Gastrocnemius medialis (tissue), 4 donors: ENCODE data around the gene RHEX.

Experiments used
- CTCF ChIP-seq, 5 experiments: fragments of 450-650 bp in 3 of 5; fragments of 200-600 bp in 2 of 5; sonication (generic) in 2 of 5; IDR thresholded peaks in 4 of 5; conservative IDR thresholded peaks in 1 of 5; 1 replicate in 4 of 5; 2 replicates in 1 of 5; pipeline ENCODE4 v1.5.1; 2016 to 2019; ENCODE audit warnings: antibody characterized with exemption in 5 of 5, mild to moderate bottlenecking in 3 of 5, moderate library complexity in 3 of 5
- POLR2A ChIP-seq, 2 donors: fragments of 450-650 bp; IDR thresholded peaks; one replicate each; pipeline ENCODE4 v1.6.1; 2017; ENCODE audit warnings: antibody characterized with exemption in 2 of 2, mild to moderate bottlenecking in 2 of 2, moderate library complexity in 2 of 2

DNA sequence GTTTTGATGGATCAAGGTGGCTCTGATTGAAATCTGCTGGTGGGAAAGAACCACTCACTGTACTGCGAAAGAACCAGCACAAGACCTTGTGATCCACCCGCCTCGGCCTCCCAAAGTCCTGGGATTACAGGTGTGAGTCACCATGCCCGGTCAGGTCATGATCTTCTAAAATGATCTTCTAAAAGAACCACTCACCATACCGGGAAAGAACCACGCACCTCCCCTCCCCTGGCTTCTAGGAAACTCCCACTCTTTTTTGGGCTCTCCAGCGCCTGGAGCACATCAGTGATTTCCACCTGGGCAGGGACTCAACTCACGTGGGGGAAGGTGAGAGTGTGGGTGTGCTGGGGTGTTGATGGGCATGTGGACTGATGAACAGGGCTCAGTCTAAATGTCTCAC is 41.9 kb upstream of the RHEX start:
- TF ChIP-seq CTCF (IDR thresholded peaks at IDR 0.05 in 4 of 5, conservative IDR thresholded peaks at IDR 0.05 in 1 of 5) = no peak
- no peak for TF ChIP-seq POLR2A (IDR thresholded peaks at IDR 0.05)
